Small intestine (tissue), 7 donors: ENCODE results near the gene DCDC2. TPM values are rescaled to one million over a fixed set of nuclear protein-coding genes. Genes with fewer than 3 reads are reported as not detected.

ENCODE experiments used
- DNase-seq, 2 donors: peaks; one replicate each; pipeline versions ENCODE4 v3.0.0 to v3.0.0-alpha.2; 2013
- FAIRE-seq: peaks from 2 replicates; lab custom pipeline; 2012; peaks lifted over from hg19 to GRCh38; lab: Jason Lieb, UNC
- H3K27ac ChIP-seq, 3 donors: one replicate each; pipeline ENCODE4 v1.5.1; 2013; ENCODE audit warnings: low read length in 2 of 3, mild to moderate bottlenecking in 2 of 3, control low read depth in 1 of 3, inconsistent platforms in 1 of 3, low read depth in 1 of 3, moderate library complexity in 1 of 3
- H3K27me3 ChIP-seq, 3 donors: one replicate each; pipeline ENCODE4 v1.6.1; 2013; ENCODE audit warnings: low read length in 3 of 3, inconsistent platforms in 1 of 3; ENCODE audit not compliant: control insufficient read depth in 3 of 3, insufficient read depth in 3 of 3
- H3K36me3 ChIP-seq, 3 donors: one replicate each; pipeline ENCODE4 v1.6.1; 2013; ENCODE audit warnings: low read length in 3 of 3, inconsistent platforms in 1 of 3, low read depth in 1 of 3, mild to moderate bottlenecking in 1 of 3, moderate library complexity in 1 of 3; ENCODE audit not compliant: control insufficient read depth in 3 of 3, insufficient read depth in 2 of 3
- H3K4me1 ChIP-seq, 3 donors: one replicate each; pipeline ENCODE4 v1.6.1; 2013; ENCODE audit warnings: low read length in 2 of 3, inconsistent platforms in 1 of 3, low read depth in 1 of 3, mild to moderate bottlenecking in 1 of 3, moderate library complexity in 1 of 3; ENCODE audit not compliant: control insufficient read depth in 3 of 3, insufficient read depth in 2 of 3
- H3K4me3 ChIP-seq, 3 donors: one replicate each; pipeline ENCODE4 v1.5.1; 2013; ENCODE audit warnings: low read length in 3 of 3, control low read depth in 1 of 3, inconsistent platforms in 1 of 3, low read depth in 1 of 3, mild to moderate bottlenecking in 1 of 3, moderate library complexity in 1 of 3
- H3K9me3 ChIP-seq, 2 donors: one replicate each; pipeline ENCODE4 v1.6.1; 2013; ENCODE audit warnings: low read depth in 1 of 2, low read length in 1 of 2; ENCODE audit not compliant: control insufficient read depth in 2 of 2, insufficient read depth in 1 of 2
- WGBS, 3 donors: extraction: QIAGEN DNeasy Blood & Tissue Kit; methylation state at CpG; one replicate each; pipeline ENCODE4 v1.1.7; 2013; 5-methylcytosine and 5-hydroxymethylcytosine counted together
- polyA plus RNA-seq, 4 donors: library from polyadenylated mRNA; stranded (reverse) in 3 of 4; unstranded in 1 of 4; fragments of 200-250 nt in 3 of 4; fragments of 120-200 nt in 1 of 4; gene quantifications; one replicate each; pipeline versions ENCODE4 v1.2.1 to v1.2.3, GENCODE V29; 2013
- donor health status: healthy with polysubstance abuse.
- donor health status: control.
- donor health status: control.
- donor health status: Bipolar disorder and iron deficiency.
- donor health status: healthy.

DCDC2 gene
- polyA plus RNA-seq, 4 donors, result 0.49 to 6.9 TPM; not detected in 2

DNA sequence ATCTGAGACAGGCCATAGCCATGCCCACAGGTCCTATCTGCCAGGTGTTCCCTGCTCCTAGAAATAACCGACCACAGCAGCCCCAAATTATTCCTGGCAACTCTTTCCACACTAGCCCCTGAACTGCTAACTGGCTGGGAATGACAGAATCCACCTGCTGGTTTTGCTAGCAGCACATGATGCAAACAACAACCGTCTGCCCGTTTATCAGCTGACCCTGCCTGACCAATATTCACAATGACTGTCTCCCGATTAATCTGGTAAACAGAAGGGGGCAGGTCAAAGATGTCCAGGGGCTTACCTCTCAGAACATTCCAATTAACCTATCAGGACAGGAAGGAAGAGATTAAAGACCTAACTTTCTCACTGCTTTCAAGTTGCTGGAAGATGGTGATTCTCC, 130.3 kb downstream of the DCDC2 start:
- H3K4me1 ChIP-seq, result no peaks in the 10 kb centered on the region
- no peaks in the 10 kb centered on the region for H3K27me3 ChIP-seq
- no peak overlapping the region for H3K4me3 ChIP-seq
- H3K9me3 ChIP-seq, result no peaks in the 10 kb centered on the region
- no peaks in the 10 kb centered on the region for H3K36me3 ChIP-seq
- DNase-seq (no peak), FAIRE-seq (no peak)
- WGBS, 3 donors, result 17 to 32% (median 18%) methylated on average over 4 of the region's 4 CpGs
- no peak overlapping the region for H3K27ac ChIP-seq

- no peaks in the 10 kb centered on the region for H3K9me3 ChIP-seq
- no peak overlapping the region for H3K27ac ChIP-seq
- FAIRE-seq (no peak), DNase-seq (no peak)
- 73 to 85% (median 79%) methylated on average over 3 of the region's 3 CpGs for WGBS, 3 donors
- no peak overlapping the region for H3K4me3 ChIP-seq
- H3K36me3 ChIP-seq, result no peaks in the 10 kb centered on the region
- H3K4me1 ChIP-seq, result no peaks in the 10 kb centered on the region
- H3K27me3 ChIP-seq, result no peaks in the 10 kb centered on the region
Observed at GRCh38 chr6:24226541-24226940, 131.3 kb downstream of the DCDC2 start.

- Histone ChIP-seq H3K27me3 (no peaks in the 10 kb centered on the region), H3K27ac (no peak overlapping the region), H3K4me1 (no peaks in the 10 kb centered on the region), H3K4me3 (no peak overlapping the region), H3K9me3 (no peaks in the 10 kb centered on the region), H3K36me3 (no peaks in the 10 kb centered on the region)
- FAIRE-seq (no peak), DNase-seq (no peak)
- 88 to 93% (median 89%) methylated on average over 2 of the region's 2 CpGs for WGBS, 3 donors
Observed at GRCh38 chr6:24225838-24226237, 132.0 kb downstream of the DCDC2 start.

DNA sequence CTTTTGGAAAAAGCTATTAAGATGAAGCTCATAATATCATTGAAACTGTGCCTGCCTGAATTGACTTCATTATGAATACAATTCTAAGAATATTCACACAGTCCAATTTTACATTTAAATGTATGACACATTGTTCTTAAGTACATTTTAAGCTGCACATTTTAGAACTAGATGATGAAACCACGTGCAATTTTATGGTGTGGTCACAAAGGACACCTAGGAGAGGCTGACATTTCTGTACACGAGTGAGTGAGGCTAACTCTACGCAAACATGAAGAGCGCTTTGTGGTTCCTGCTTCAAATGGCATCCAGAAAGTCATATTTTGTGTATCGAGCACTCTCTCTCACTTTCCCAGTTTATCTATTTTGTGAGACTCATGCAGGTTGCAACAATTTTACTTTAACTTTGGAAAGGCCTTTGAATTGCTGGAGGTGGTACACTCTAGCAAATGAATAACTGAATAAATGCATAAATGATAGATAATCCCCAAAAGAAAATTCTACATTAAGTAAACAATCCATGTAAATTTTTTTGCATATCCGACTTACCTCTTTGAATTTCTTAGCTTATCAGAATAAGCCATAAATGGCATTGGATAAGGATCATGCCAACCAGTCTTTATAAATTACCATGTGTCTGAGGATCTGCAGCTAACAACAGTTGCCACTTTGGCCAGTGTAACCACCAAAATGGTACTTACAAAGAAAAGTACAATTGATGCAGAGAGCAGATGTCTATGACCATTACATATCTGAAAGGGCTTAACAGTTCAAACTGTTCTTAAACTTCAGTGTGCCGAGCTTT, 134.5 kb downstream of the DCDC2 start:
- no peaks in the 10 kb centered on the region for H3K9me3 ChIP-seq
- no peak overlapping the region for H3K4me3 ChIP-seq
- H3K4me1 ChIP-seq, result no peaks in the 10 kb centered on the region
- no peak for DNase-seq
- 52 to 63% (median 55%) methylated on average over 7 of the region's 7 CpGs for WGBS, 3 donors
- H3K36me3 ChIP-seq, result peaks cover 0 to 2% (median 0%) of the 10 kb centered on the region in 3 donors
- H3K27ac ChIP-seq, result no peak overlapping the region
- no peaks in the 10 kb centered on the region for H3K27me3 ChIP-seq
- FAIRE-seq, result no peak

DNA sequence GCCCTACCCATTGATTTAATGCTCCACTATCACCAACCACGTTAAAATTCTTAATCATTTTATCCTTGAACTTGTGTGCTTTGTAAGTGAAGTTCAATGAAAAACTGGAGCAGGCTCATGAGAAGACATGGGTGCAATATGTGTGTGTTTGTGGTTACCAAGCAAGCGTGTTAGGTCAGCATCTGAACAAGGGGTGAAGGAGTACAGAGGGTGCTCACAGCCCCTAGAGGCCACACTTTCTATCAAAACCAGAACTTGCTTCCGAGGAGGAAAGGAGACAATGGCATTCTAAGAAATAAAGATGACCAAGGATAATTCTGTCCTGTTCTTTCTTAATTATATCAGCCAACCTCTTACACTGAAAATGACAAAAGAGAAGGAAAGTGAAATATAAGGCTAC, 138.2 kb downstream of the DCDC2 start:
- Histone ChIP-seq H3K36me3 (peaks cover 0 to 2% (median 0%) of the 10 kb centered on the region in 3 donors), H3K4me1 (no peaks in the 10 kb centered on the region), H3K9me3 (no peaks in the 10 kb centered on the region), H3K27me3 (no peaks in the 10 kb centered on the region), H3K4me3 (no peak overlapping the region), H3K27ac (no peak overlapping the region)
- DNase-seq (no peak), FAIRE-seq (no peak)
- WGBS, 3 donors, result 54 to 73% (median 62%) methylated on average over 3 of the region's 3 CpGs

DNA sequence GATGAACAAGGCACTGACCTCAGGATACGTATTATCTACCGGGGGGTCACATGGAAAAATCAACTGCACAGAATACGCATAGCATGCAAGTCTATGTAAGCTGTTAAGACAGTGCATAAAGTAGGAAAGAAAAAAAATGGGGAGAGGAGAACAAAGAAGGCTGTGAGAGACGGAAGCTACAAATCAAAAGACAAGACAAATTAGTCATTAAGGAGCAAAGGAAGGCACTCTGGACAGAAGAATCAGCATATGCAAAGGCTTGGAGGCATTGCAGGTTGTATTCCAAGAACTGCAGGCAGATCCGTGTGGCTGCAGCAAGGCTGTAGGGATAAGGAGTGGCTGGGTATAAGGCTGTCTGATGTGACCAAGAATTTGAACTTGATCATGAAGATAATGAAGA, 142.9 kb downstream of the DCDC2 start:
- Histone ChIP-seq H3K27me3 (no peaks in the 10 kb centered on the region), H3K4me1 (no peaks in the 10 kb centered on the region), H3K27ac (no peak overlapping the region), H3K36me3 (peaks cover 0 to 7% (median 0%) of the 10 kb centered on the region in 3 donors), H3K9me3 (no peaks in the 10 kb centered on the region), H3K4me3 (no peak overlapping the region)
- FAIRE-seq (no peak), DNase-seq (no peak)
- WGBS, 3 donors, result 77 to 89% (median 81%) methylated on average over 5 of the region's 5 CpGs

DNA sequence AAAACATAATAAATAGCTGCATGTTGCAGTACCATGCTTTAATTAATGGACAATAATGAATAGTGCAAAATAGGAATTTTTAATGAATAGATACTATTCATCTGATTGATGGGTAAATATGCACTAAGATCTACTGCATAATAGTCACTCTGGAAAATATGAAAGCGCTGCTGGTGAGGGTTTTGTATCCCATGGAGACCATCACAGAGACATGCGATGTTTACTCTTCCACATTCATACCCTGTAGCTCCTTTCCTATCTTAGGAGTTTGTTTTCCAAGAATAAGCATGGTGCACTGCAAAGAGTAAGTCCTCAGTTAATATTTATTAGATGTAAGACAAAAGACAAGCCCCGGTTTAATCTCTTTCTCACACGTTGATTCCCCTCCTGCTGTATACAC, 150.4 kb downstream of the DCDC2 start:
- no peak for FAIRE-seq
- no peaks in the 10 kb centered on the region for H3K27me3 ChIP-seq
- peaks cover 0 to 3% (median 0%) of the 10 kb centered on the region in 3 donors for H3K4me1 ChIP-seq
- 64 to 78% (median 68%) methylated on average over 4 of the region's 4 CpGs for WGBS, 3 donors
- H3K36me3 ChIP-seq, result peaks cover 0 to 4% (median 0%) of the 10 kb centered on the region in 3 donors
- H3K27ac ChIP-seq, result no peak overlapping the region
- no peak overlapping the region for H3K4me3 ChIP-seq
- H3K9me3 ChIP-seq, result no peaks in the 10 kb centered on the region
- DNase-seq, result no peak

- Histone ChIP-seq H3K36me3 (no peaks in the 10 kb centered on the region), H3K9me3 (no peaks in the 10 kb centered on the region), H3K4me3 (no peak overlapping the region), H3K27ac (no peak overlapping the region), H3K4me1 (peaks cover 0 to 3% (median 0%) of the 10 kb centered on the region in 3 donors), H3K27me3 (no peaks in the 10 kb centered on the region)
- no peak for FAIRE-seq
- WGBS, 3 donors, result 3 to 5% (median 4%) methylated on average over 4 of the region's 4 CpGs
- DNase-seq, result peak; percentile 26 to 52
Observed at GRCh38 chr6:24205020-24205492, 152.8 kb downstream of the DCDC2 start.
